ENCODE measurements around the gene ATXN1.

DNA sequence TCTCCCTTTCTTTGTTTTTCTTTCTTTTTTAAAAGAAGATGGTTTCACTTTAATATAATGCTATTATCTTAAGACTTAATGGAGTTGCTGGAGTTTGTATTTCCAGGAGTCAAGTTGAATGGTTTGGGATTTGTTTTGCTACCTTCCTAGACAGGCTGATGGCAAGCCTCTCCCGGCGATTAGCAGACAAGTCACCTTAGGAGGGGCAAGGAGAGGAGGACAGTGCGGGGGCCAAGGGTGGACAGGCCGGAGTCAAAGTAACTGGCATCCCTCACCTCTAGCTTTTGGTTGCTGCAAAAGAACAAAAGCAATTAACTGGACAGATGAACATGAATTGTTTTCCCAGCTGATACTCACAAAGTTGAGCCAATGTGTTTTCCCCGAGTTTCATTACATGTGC, 465.8 kb downstream of the ATXN1 start:
- TF ChIP-seq, protein P1, sequence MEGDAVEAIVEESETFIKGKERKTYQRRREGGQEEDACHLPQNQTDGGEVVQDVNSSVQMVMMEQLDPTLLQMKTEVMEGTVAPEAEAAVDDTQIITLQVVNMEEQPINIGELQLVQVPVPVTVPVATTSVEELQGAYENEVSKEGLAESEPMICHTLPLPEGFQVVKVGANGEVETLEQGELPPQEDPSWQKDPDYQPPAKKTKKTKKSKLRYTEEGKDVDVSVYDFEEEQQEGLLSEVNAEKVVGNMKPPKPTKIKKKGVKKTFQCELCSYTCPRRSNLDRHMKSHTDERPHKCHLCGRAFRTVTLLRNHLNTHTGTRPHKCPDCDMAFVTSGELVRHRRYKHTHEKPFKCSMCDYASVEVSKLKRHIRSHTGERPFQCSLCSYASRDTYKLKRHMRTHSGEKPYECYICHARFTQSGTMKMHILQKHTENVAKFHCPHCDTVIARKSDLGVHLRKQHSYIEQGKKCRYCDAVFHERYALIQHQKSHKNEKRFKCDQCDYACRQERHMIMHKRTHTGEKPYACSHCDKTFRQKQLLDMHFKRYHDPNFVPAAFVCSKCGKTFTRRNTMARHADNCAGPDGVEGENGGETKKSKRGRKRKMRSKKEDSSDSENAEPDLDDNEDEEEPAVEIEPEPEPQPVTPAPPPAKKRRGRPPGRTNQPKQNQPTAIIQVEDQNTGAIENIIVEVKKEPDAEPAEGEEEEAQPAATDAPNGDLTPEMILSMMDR (IDR thresholded peaks at IDR 0.05), result no peak
- no peak for TF ChIP-seq POLR2AphosphoS5 (IDR thresholded peaks at IDR 0.05)
- TF ChIP-seq POLR2A (IDR thresholded peaks at IDR 0.05; ENCODE audit: low read depth), result no peak
